Esophagus mucosa (tissue), 1 donor: ENCODE data around the gene GJB4. TPM values are rescaled to one million over a fixed set of nuclear protein-coding genes. Genes with fewer than 3 reads are reported as not detected.
"Not testable (repeated sequence)": the region's sequence is repeated elsewhere in the genome, so short reads cannot be mapped to it uniquely, and the experiment has no call there.

Experiments
- ATAC-seq: fragments of 200-7000 bp; cut with Tn5 transposase; one replicate; pipeline ENCODE4 v1.9.1; 2020
- total RNA-seq: library from RNA; stranded (reverse); gene quantifications from one replicate; pipeline ENCODE4 v1.2.4, GENCODE V29; 2023
- donor health status: DM: yes; HTN: yes; CAD: no.

Gene GJB4
- total RNA-seq, 1 donor from 2014 or later, result 1.4 TPM

GRCh38 chr1:34747638-34747941, 11.9 kb upstream of the GJB4 start:
- ATAC-seq, result no peak

GRCh38 chr1:34749992-34750391, 9.5 kb upstream of the GJB4 start:
- ATAC-seq, result no peak

GRCh38 chr1:34750610-34751009, 8.9 kb upstream of the GJB4 start:
- no peak for ATAC-seq

- ATAC-seq, result no peak
Observed at GRCh38 chr1:34753163-34753562, 6.4 kb upstream of the GJB4 start.

GRCh38 chr1:34754964-34755637, 4.4 kb upstream of the GJB4 start, which contains the start of gene GJB5:
Gene GJB5 (plus strand): TSS chr1:34755047. CDS start chr1:34757331, 2,284 bp downstream.
- ATAC-seq, result peak; percentile 94

- ATAC-seq, result no peak
Observed at GRCh38 chr1:34755961-34756360, 3.6 kb upstream of the GJB4 start.

GRCh38 chr1:34757386-34757785, 2.2 kb upstream of the GJB4 start:
- no peak for ATAC-seq

- ATAC-seq, result no peak
Observed at GRCh38 chr1:34758751-34759150, 789 bp upstream of the GJB4 start.

GRCh38 chr1:34761176-34761761, 1.7 kb downstream of the GJB4 start:
- ATAC-seq, result no peak

GRCh38 chr1:34761776-34762307, 2.3 kb downstream of the GJB4 start:
- ATAC-seq, result no peak

GRCh38 chr1:34762474-34763141, 3.1 kb downstream of the GJB4 start:
- peak; percentile 9 for ATAC-seq

GRCh38 chr1:34763142-34763781, 3.7 kb downstream of the GJB4 start:
- ATAC-seq, result peak; percentile 62

- ATAC-seq, result no peak
Observed at GRCh38 chr1:34768856-34769255, 9.3 kb downstream of the GJB4 start.

- no peak for ATAC-seq
Observed at GRCh38 chr1:34770891-34771504, 11.5 kb downstream of the GJB4 start.

GRCh38 chr1:34771573-34772371, 12.2 kb downstream of the GJB4 start:
- peak; percentile 23 for ATAC-seq

- not testable (repeated sequence) for ATAC-seq
Observed at GRCh38 chr1:34773114-34773513, 13.6 kb downstream of the GJB4 start.

GRCh38 chr1:34774957-34775356, 15.4 kb downstream of the GJB4 start:
- no peak for ATAC-seq

- no peak for ATAC-seq
Observed at GRCh38 chr1:34776911-34777310, 17.4 kb downstream of the GJB4 start.

- no peak for ATAC-seq
Observed at GRCh38 chr1:34777519-34778321, 18.2 kb downstream of the GJB4 start.

GRCh38 chr1:34778381-34778780, 18.8 kb downstream of the GJB4 start:
- no peak for ATAC-seq

GRCh38 chr1:34779005-34779404, 19.5 kb downstream of the GJB4 start:
- ATAC-seq, result no peak
